HepG2 (cell line): ENCODE data around the gene MTA1. TPM values are rescaled to one million over a fixed set of nuclear protein-coding genes. Genes with fewer than 3 reads are reported as not detected.
A peak's percentile ranks its signal among the peaks of the same experiment; 100 is the strongest.

Experiments used
- ATAC-seq: fragments of 200-7000 bp; cut with Tn5 transposase; 3 replicates; pipeline ENCODE4 v1.9.1; 2020; ENCODE audit warnings: mild to moderate bottlenecking, moderate library complexity
- BruUV-seq: library from RNA; stranded (reverse); fragments of 400-500 nt; replicated peaks from 2 replicates; lab custom pipeline; 2021; lab: Mats Ljungman, UMichigan
- CTCF ChIA-PET: fragments of 300-600 bp; formaldehyde crosslinking; extraction: SDS; loops from one replicate; lab custom pipeline; 2021; ENCODE audit warnings: low total read pairs, inconsistent platforms, low intra/inter-chr PET ratio; lab: Yijun Ruan, JAX
- POLR2A ChIA-PET: fragments of 350-600 bp; sonication (Branson Sonifier 250); formaldehyde crosslinking; loops from one replicate; lab custom pipeline; 2020; ENCODE audit warnings: antibody characterized with exemption, inconsistent platforms; lab: Yijun Ruan, JAX
- DNase-seq: peaks from one replicate; pipeline ENCODE4 v3.0.0-alpha.2; 2015; ENCODE audit warnings: low spot score
- FAIRE-seq: peaks from 3 replicates; lab custom pipeline; 2011; peaks lifted over from hg19 to GRCh38; lab: Jason Lieb, UNC
- H2AFZ ChIP-seq: one replicate; pipeline ENCODE4 v1.6.1; 2011; ENCODE audit warnings: low read length, inconsistent platforms
- H3K27ac ChIP-seq: fragments of 300-600 bp; 3 replicates; pipeline ENCODE4 v1.8.0; 2011; ENCODE audit warnings: mixed run types, mild to moderate bottlenecking, mixed read lengths, low read length, inconsistent platforms; ENCODE audit not compliant: insufficient read depth; ENCODE audit errors: extremely low read length
- H3K27me3 ChIP-seq, 2 experiments: fragments of 200-600 bp in 1 of 2; 2 replicates in 1 of 2; 3 replicates in 1 of 2; pipeline versions ENCODE4 v1.6.0 to v1.8.0; 2011; ENCODE audit warnings: low read length in 2 of 2, mild to moderate bottlenecking in 2 of 2, moderate library complexity in 2 of 2, inconsistent platforms in 1 of 2; ENCODE audit not compliant: insufficient read depth in 2 of 2, control insufficient read depth in 1 of 2
- H3K36me3 ChIP-seq, 2 experiments: fragments of 200-600 bp in 1 of 2; replicated peaks in 1 of 2; 2 replicates in 1 of 2; 3 replicates in 1 of 2; pipeline versions ENCODE4 v1.5.1 to v1.8.0; 2011; ENCODE audit warnings: low read length in 2 of 2, inconsistent platforms in 1 of 2; ENCODE audit not compliant: insufficient read depth in 2 of 2, control insufficient read depth in 1 of 2
- H3K4me1 ChIP-seq: 2 replicates; pipeline ENCODE4 v1.5.1; 2012; ENCODE audit warnings: low read length, inconsistent platforms; ENCODE audit not compliant: insufficient read depth
- H3K4me2 ChIP-seq: 2 replicates; pipeline ENCODE4 v1.6.0; 2011; ENCODE audit warnings: low read depth, low read length, inconsistent platforms
- H3K4me3 ChIP-seq, 3 experiments: fragments of 200-600 bp in 1 of 3; sonication (generic), shearing (Covaris generic) in 1 of 3; replicated peaks in 1 of 3; 2 replicates each; pipeline ENCODE4 v1.5.1; 2011 to 2016; ENCODE audit warnings: low read length in 3 of 3, inconsistent platforms in 2 of 3, low read depth in 2 of 3, mild to moderate bottlenecking in 2 of 3, control low read depth in 1 of 3, mixed read lengths in 1 of 3; ENCODE audit not compliant: insufficient read depth in 1 of 3
- H3K79me2 ChIP-seq: one replicate; pipeline ENCODE4 v1.6.1; 2011; ENCODE audit warnings: low read length, inconsistent platforms; ENCODE audit not compliant: insufficient read depth
- H3K9ac ChIP-seq: 2 replicates; pipeline ENCODE4 v1.6.0; 2011; ENCODE audit warnings: mild to moderate bottlenecking, low read depth, low read length, inconsistent platforms; ENCODE audit not compliant: insufficient read depth
- H3K9me3 ChIP-seq: 2 replicates; pipeline ENCODE4 v1.5.1; 2012; ENCODE audit warnings: mild to moderate bottlenecking, low read length
- H4K20me1 ChIP-seq: 2 replicates; pipeline ENCODE4 v1.6.0; 2011; ENCODE audit warnings: inconsistent platforms, mild to moderate bottlenecking, low read length, moderate library complexity; ENCODE audit not compliant: insufficient read depth
- ARNTL ChIP-seq: sonication (generic); formaldehyde crosslinking; IDR thresholded peaks from 2 replicates; pipeline ENCODE4 v1.4.0; 2020; ENCODE audit warnings: mild to moderate bottlenecking, missing genetic modification reagents
- GATAD1 ChIP-seq: IDR thresholded peaks from 2 replicates; pipeline ENCODE4 v1.6.1; 2016; ENCODE audit warnings: missing genetic modification reagents, missing compliant biosample characterization
- HNRNPK ChIP-seq: fragments of 200-400 bp; formaldehyde crosslinking; IDR thresholded peaks from 2 replicates; pipeline ENCODE4 v1.6.1; 2018; ENCODE audit warnings: low read length, low read depth, moderate library complexity, mild to moderate bottlenecking; ENCODE audit not compliant: poor library complexity, severe bottlenecking
- HOXA3 ChIP-seq: sonication (generic); formaldehyde crosslinking; IDR thresholded peaks from 2 replicates; pipeline ENCODE4 v1.5.0; 2020; ENCODE audit warnings: missing genetic modification reagents
- HOXA9 ChIP-seq: sonication (generic); formaldehyde crosslinking; IDR thresholded peaks from 2 replicates; pipeline ENCODE4 v1.8.1; 2022; ENCODE audit warnings: missing genetic modification reagents, mild to moderate bottlenecking, moderate library complexity, borderline replicate concordance
- KDM2A ChIP-seq: sonication (generic); formaldehyde crosslinking; IDR thresholded peaks from 2 replicates; pipeline ENCODE4 v1.4.0; 2020; ENCODE audit warnings: low read depth, missing genetic modification reagents, borderline replicate concordance
- KLF6 ChIP-seq: IDR thresholded peaks from 2 replicates; pipeline ENCODE4 v1.8.0; 2016; ENCODE audit warnings: missing biosample characterization, missing genetic modification reagents
- MYNN ChIP-seq: sonication (generic); formaldehyde crosslinking; IDR thresholded peaks from 2 replicates; pipeline ENCODE4 v1.4.0; 2020; ENCODE audit warnings: mild to moderate bottlenecking, low read depth, missing genetic modification reagents
- POLR2AphosphoS2 ChIP-seq: IDR thresholded peaks from 2 replicates; pipeline ENCODE4 v1.6.1; 2011; ENCODE audit warnings: low read depth, low read length, improper control_type of control experiment
- POLR2G ChIP-seq: fragments of 200-400 bp; formaldehyde crosslinking; IDR thresholded peaks from 2 replicates; pipeline ENCODE4 v1.6.1; 2018; ENCODE audit warnings: mild to moderate bottlenecking, low read depth, low read length, moderate library complexity
- SAP130 ChIP-seq: IDR thresholded peaks from 2 replicates; pipeline ENCODE4 v1.6.1; 2016; ENCODE audit warnings: low read depth
- SMYD3 ChIP-seq: sonication (generic); formaldehyde crosslinking; IDR thresholded peaks from 2 replicates; pipeline ENCODE4 v1.8.1; 2023; ENCODE audit warnings: mild to moderate bottlenecking, missing genetic modification reagents
- ZHX2 ChIP-seq, 2 experiments: sonication (generic) in 1 of 2; formaldehyde crosslinking in 1 of 2; IDR thresholded peaks; 2 replicates each; pipeline versions ENCODE4 v1.6.1 to v1.9.0; 2014 to 2022; ENCODE audit warnings: antibody characterized with exemption in 1 of 2, borderline replicate concordance in 1 of 2, inconsistent platforms in 1 of 2, low read depth in 1 of 2, missing genetic modification reagents in 1 of 2
- ZNF292 ChIP-seq: sonication (generic); formaldehyde crosslinking; IDR thresholded peaks from 2 replicates; pipeline ENCODE4 v1.8.1; 2022; ENCODE audit warnings: mild to moderate bottlenecking, low read depth, missing genetic modification reagents, borderline replicate concordance
- ZNF766 ChIP-seq: sonication (generic); formaldehyde crosslinking; IDR thresholded peaks from 2 replicates; pipeline ENCODE4 v1.5.0; 2020; ENCODE audit warnings: missing genetic modification reagents, borderline replicate concordance
- ZNF777 ChIP-seq: sonication (generic); formaldehyde crosslinking; IDR thresholded peaks from 2 replicates; pipeline ENCODE4 v1.4.0; 2020; ENCODE audit warnings: missing genetic modification reagents
- ZNF800 ChIP-seq: sonication (generic); formaldehyde crosslinking; IDR thresholded peaks from 2 replicates; pipeline ENCODE4 v1.4.0; 2020; ENCODE audit warnings: missing genetic modification reagents
- WGBS: methylation state at CpG from one replicate; pipeline ENCODE4 v1.1.6; 2017; ENCODE audit warnings: low lambda C conversion rate; 5-methylcytosine and 5-hydroxymethylcytosine counted together
- in situ Hi-C: cut with HindIII; loops from 2 replicates; pipeline ENCODE4 v1.10.0; 2017; ENCODE audit warnings: low pct_unique_long_range_greater_than_20kb; ENCODE audit not compliant: extremely low pct_ligation_motif_present
- intact Hi-C: fragments of 100-400 bp; cut with micrococcal nuclease; formaldehyde crosslinking; loops from one replicate; pipeline ENCODE4 v1.10.0; 2022; ENCODE audit not compliant: unreplicated experiment
- polyA plus RNA-seq, 8 experiments: library from polyadenylated mRNA; depleted of rRNA in 3 of 8; stranded (reverse) in 7 of 8; unstranded in 1 of 8; fragments of >200 nt; fragmentation: Illumina TruSeq in 4 of 8; extraction: Trizol in 4 of 8; gene quantifications; 2 replicates each; pipeline versions ENCODE4 v1.2.1 to v1.2.3, GENCODE V29; 2011 to 2016; ENCODE audit warnings: low read depth in 4 of 8, missing spikeins in 1 of 8, mixed read lengths in 1 of 8; ENCODE audit not compliant: insufficient read depth in 1 of 8
- total RNA-seq, 5 experiments: library from RNA; depleted of rRNA; stranded (reverse); fragments of >200 nt; fragmentation: Illumina TruSeq; extraction: Trizol; gene quantifications; 2 replicates each; pipeline ENCODE4 v1.2.3, GENCODE V29; 2016; ENCODE audit warnings: low read depth in 1 of 5

Gene MTA1
- total and polyA plus RNA-seq, 2 of the 13 experiments (the other 11 are each of a cell fraction or from before 2014, with no cell fraction given) = 35.2 to 85.8 TPM

- H3K4me2 ChIP-seq = peak overlapping the region; percentile 98
- no TSS peak for BruUV-seq
- POLR2A ChIA-PET = interaction anchor here (0.8 to 1.1 kb wide), 4 partner anchors 9 to 87 kb away, joined by 3 read pairs; partner anchors contain the start of gene TEX22
- H3K9ac ChIP-seq = peak overlapping the region; percentile 75
- H2AFZ ChIP-seq = no peak overlapping the region
- H3K27me3 ChIP-seq = peaks cover 2 to 32% of the 10 kb centered on the region in 2 experiments; a peak in 4 of 5 replicates
- 0% methylated on average over 12 of the region's 12 CpGs for WGBS
- intact Hi-C loops = loop anchor here (5.0 kb wide), 1 partner anchor 73 kb away; no protein-coding TSS in a partner anchor
- no peaks in the 10 kb centered on the region for H3K79me2 ChIP-seq
- no peak overlapping the region for H3K27ac ChIP-seq
- H3K4me3 ChIP-seq = peak overlapping the region; percentile 57 to 76 (median 68)
- peak; percentile 42 for ATAC-seq
- FAIRE-seq = peak; percentile 66
- in situ Hi-C loops = loop anchor here (5.0 kb wide), 2 partner anchors 42 to 108 kb away; partner anchors contain the start of gene TMEM121
- DNase-seq = peak; percentile 74
- H3K36me3 ChIP-seq = no peaks in the 10 kb centered on the region
- no peaks in the 10 kb centered on the region for H4K20me1 ChIP-seq
- peaks cover 76% of the 10 kb centered on the region for H3K4me1 ChIP-seq
- CTCF ChIA-PET = interaction anchor here (1.6 to 1.7 kb wide), 2 partner anchors 37 to 115 kb away, joined by 6 to 13 read pairs; no protein-coding TSS in a partner anchor
- no peaks in the 10 kb centered on the region for H3K9me3 ChIP-seq
- TF ChIP-seq SMYD3 (CRISPR knock-in tag) = no peak
- TF ChIP-seq GATAD1 = peak; percentile 47
- TF ChIP-seq ZNF766 = no peak
- no peak for TF ChIP-seq KLF6 (CRISPR knock-in tag)
- TF ChIP-seq ZNF777 = peak; percentile 67
- 0 out of 2 replicates have a peak, but pooled peaks have one; percentile 26 for TF ChIP-seq ZHX2 (IDR thresholded peaks at IDR 0.05; ENCODE audit: low read depth)
- TF ChIP-seq ZHX2 (CRISPR knock-in tag; IDR thresholded peaks at IDR 0.05; ENCODE audit: borderline replicate concordance) = no peak
- TF ChIP-seq ZNF292 (CRISPR knock-in tag) = 0 out of 2 replicates have a peak, but pooled peaks have one; percentile 10
- TF ChIP-seq POLR2AphosphoS2 = no peak
- peak; percentile 74; the same call in 1 of the 2 replicates for TF ChIP-seq KDM2A (CRISPR knock-in tag)
- no peak for TF ChIP-seq POLR2G
- 0 out of 2 replicates have a peak, but pooled peaks have one; percentile 42 for TF ChIP-seq HOXA9
- TF ChIP-seq ARNTL (CRISPR knock-in tag) = no peak
- TF ChIP-seq HNRNPK = peak; percentile 11
- TF ChIP-seq SAP130 (CRISPR knock-in tag) = peak; percentile 75
- peak; percentile 52; the same call in 1 of the 2 replicates for TF ChIP-seq ZNF800 (CRISPR knock-in tag)
- peak; percentile 85 for TF ChIP-seq HOXA3
- no peak for TF ChIP-seq MYNN (CRISPR knock-in tag)
These were observed 66.1 kb downstream of the MTA1 start for GRCh38 chr14:105485739-105486162.
